Activated naive CD4-positive, alpha-beta T cell treated with anti-CD3 and anti-CD28 coated beads, Interleukin-2, amount 50 U/mL, for 72 hours (primary cell): Measurements from ENCODE around the gene CYTH1. TPM values are rescaled to one million over a fixed set of nuclear protein-coding genes. Genes with fewer than 3 reads are reported as not detected.
"Not testable (repeated sequence)": the region's sequence is repeated elsewhere in the genome, so short reads cannot be mapped to it uniquely, and the experiment has no call there.

Experiments
- ATAC-seq, 2 donors: fragments of 150-1000 bp; cut with Tn5 transposase; 2 replicates each; pipeline ENCODE4 v1.10.0; 2021; ENCODE audit warnings: mild to moderate bottlenecking in 2 of 2, moderate library complexity in 2 of 2
- DNase-seq, 2 donors: peaks; one replicate each; pipeline ENCODE4 v3.0.0; 2021 to 2022; ENCODE audit warnings: low spot score in 2 of 2
- H3K27ac Mint-ChIP-seq, 2 donors: one replicate each; pipeline ENCODE4 v1.8.0; 2022; ENCODE audit warnings: mild to moderate bottlenecking in 2 of 2, mixed read lengths in 2 of 2
- H3K36me3 Mint-ChIP-seq, 2 donors: one replicate each; pipeline ENCODE4 v1.8.0; 2022; ENCODE audit warnings: mixed read lengths in 2 of 2
- H3K9me3 Mint-ChIP-seq, 2 donors: one replicate each; pipeline ENCODE4 v1.8.0; 2022; ENCODE audit warnings: mixed read lengths in 2 of 2
- total RNA-seq, 2 donors: library from RNA; stranded (reverse); gene quantifications; one replicate each; pipeline ENCODE4 v1.2.3, GENCODE V29; 2022

Gene CYTH1
- total RNA-seq, 2 donors from 2014 or later: 82.6 to 148 TPM

- no peak for ATAC-seq
- Mint-ChIP-seq H3K36me3 (peaks cover 0 to 5% of the 10 kb centered on the region in 2 donors), H3K27ac (peak overlapping the region; percentile 92 to 99), H3K9me3 (no peaks in the 10 kb centered on the region)
- no peak for DNase-seq
These were observed 22.1 kb downstream of the CYTH1 start for GRCh38 chr17:78759969-78760352.

DNA sequence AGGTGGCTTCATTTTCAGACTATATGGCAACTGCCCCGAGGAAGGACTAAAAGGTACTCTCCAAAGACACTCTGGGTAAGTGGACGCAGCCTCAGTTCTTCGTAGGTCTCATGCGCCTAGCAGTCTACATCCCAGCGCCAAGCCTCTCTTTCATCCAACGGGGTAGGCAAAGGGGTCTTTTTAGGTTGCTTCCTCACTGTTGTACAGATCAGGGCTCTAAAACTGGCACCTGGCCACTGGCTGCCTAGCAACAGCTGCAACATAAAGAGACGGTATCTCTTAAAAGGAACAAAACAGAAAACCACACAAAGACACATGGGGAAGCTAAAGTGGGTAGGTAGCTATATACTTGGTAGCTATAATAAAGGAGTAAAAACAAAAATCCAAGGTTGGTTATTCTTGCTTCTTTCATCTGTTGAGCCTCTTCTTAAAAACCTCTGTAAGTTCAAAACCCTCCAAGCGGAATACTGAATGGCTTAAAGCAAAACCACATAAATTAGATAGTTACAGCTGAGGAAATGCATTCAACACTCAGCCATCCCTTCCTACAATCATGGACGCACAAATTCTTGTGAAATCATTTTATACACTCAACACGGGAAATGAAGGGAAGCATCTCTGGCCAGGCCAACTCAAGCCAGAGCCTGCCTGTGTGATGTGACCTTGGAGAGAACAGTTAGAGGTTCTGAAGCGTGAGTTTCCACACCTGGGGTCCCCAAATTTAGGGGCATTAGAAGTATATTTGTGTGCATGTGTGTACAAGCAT lies 22.7 kb downstream of the CYTH1 start:
- ATAC-seq: peak; percentile 69 to 86
- Mint-ChIP-seq H3K27ac (peak overlapping the region; percentile 92 to 99), H3K9me3 (no peaks in the 10 kb centered on the region), H3K36me3 (peaks cover 0 to 5% of the 10 kb centered on the region in 2 donors)
- DNase-seq: peak in 1 of 2 donors; percentile 68

GRCh38 chr17:78753316-78754250 lies 28.5 kb downstream of the CYTH1 start:
- DNase-seq: no peak
- peaks cover 0 to 15% of the 10 kb centered on the region in 2 donors for H3K36me3 Mint-ChIP-seq
- H3K27ac Mint-ChIP-seq: peak overlapping the region; percentile 45 to 90
- H3K9me3 Mint-ChIP-seq: no peaks in the 10 kb centered on the region
- ATAC-seq: peak; percentile 56 to 66

- no peak for DNase-seq
These were observed 30.5 kb downstream of the CYTH1 start for GRCh38 chr17:78751447-78752161.

DNA sequence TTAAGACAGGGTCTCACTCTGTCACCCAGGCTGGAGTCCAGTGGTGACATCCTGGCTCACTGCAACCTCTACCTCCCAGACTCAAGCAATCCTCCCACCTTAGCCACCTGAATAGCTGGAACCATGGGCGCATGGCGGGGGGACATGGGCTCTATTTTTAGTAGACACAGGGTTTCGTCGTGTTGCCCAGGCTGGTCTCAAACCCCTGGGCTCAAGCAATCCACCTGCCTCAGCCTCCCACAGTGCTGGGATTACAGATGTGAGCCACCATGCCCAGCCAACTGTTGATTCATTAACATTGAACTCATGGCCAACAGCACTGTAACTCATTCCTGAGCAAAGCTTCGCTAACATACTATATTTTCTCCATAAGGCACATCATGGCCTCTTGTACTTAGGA lies 31.1 kb downstream of the CYTH1 start:
- not testable (repeated sequence) for DNase-seq, ATAC-seq, H3K9me3 Mint-ChIP-seq
- Mint-ChIP-seq H3K27ac (peak overlapping the region; percentile 25 to 62), H3K36me3 (peaks cover 0 to 10% of the 10 kb centered on the region in 2 donors)

More at GRCh38 chr17:78751447-78752161, 30.5 kb downstream of the CYTH1 start:
- ATAC-seq: no peak
- H3K36me3 Mint-ChIP-seq: peaks cover 0 to 13% of the 10 kb centered on the region in 2 donors
- H3K27ac Mint-ChIP-seq: peak overlapping the region; percentile 25 to 66
- H3K9me3 Mint-ChIP-seq: no peaks in the 10 kb centered on the region

GRCh38 chr17:78748730-78749317 lies 33.2 kb downstream of the CYTH1 start:
- peaks cover 0 to 15% of the 10 kb centered on the region in 2 donors for H3K36me3 Mint-ChIP-seq
- peak; percentile 78 to 82 for ATAC-seq
- peak overlapping the region; percentile 97 for H3K27ac Mint-ChIP-seq
- H3K9me3 Mint-ChIP-seq: no peaks in the 10 kb centered on the region
- peak; percentile 70 to 85 for DNase-seq

DNA sequence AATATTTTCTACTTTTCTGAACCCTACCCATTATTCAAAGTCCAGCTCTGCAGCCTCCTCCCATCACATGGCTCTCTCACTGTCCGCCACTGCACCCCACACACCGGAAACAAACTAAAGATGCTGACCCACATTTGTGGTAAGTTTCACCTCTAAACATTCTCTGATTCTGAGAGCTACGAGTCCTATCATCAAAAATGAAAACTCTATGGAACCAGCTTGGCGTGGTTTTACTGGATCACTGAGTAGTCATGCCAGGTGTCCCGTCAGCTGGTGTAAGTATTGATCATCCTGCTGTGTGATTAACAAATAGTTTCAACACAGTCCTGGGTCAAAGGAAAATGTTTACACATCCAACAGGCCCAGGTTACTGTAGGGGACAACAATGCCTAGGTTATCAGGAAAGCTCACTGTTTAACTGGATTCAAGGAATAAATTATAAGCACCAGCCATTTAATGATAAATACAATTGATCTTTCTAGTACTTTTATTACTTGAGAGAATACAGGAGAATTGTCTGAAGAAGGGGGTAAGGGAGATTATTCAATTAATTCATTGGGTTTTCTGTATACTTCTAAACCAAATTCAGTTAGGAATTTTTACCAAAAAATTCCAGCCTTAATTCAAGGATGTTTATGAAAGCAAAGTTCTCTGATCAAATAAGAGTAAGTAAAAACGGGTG lies 33.9 kb downstream of the CYTH1 start:
- Mint-ChIP-seq H3K36me3 (peaks cover 0 to 18% of the 10 kb centered on the region in 2 donors), H3K27ac (peak overlapping the region; percentile 97), H3K9me3 (no peaks in the 10 kb centered on the region)
- DNase-seq (peak in 1 of 2 donors; percentile 61), ATAC-seq (peak; percentile 77 to 81)

- Mint-ChIP-seq H3K27ac (peak overlapping the region; percentile 97), H3K36me3 (peaks cover 0 to 21% of the 10 kb centered on the region in 2 donors), H3K9me3 (no peaks in the 10 kb centered on the region)
- DNase-seq (no peak), ATAC-seq (peak; percentile 32 to 44)
These were observed 34.6 kb downstream of the CYTH1 start for GRCh38 chr17:78747488-78747887.

DNA sequence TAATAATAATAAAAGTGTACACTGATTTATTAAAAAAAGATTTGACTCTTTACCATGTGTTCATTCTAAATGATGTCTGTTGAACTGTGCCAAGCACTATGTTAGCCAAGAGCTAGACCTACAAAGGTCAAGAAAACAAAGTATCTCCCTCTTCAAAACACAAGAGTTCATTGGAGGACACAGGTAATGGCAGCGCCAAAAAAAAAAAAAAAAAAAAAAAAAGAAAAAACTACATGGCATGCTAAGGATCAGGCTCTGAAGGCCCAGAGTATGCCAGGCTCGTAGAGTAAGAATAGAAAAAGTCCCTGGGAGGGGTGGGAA lies 35.2 kb downstream of the CYTH1 start:
- DNase-seq (no peak), ATAC-seq (no peak)
- peak overlapping the region; percentile 97 for H3K27ac Mint-ChIP-seq
- H3K36me3 Mint-ChIP-seq: peaks cover 0 to 15% of the 10 kb centered on the region in 2 donors
- no peaks in the 10 kb centered on the region for H3K9me3 Mint-ChIP-seq

- H3K9me3 Mint-ChIP-seq: no peaks in the 10 kb centered on the region
- peak overlapping the region; percentile 71 to 97 for H3K27ac Mint-ChIP-seq
- DNase-seq (no peak), ATAC-seq (no peak)
- peaks cover 0 to 11% of the 10 kb centered on the region in 2 donors for H3K36me3 Mint-ChIP-seq
These were observed 35.7 kb downstream of the CYTH1 start for GRCh38 chr17:78746263-78746948.

- no peaks in the 10 kb centered on the region for H3K9me3 Mint-ChIP-seq
- H3K27ac Mint-ChIP-seq: peak overlapping the region; percentile 71 to 97
- peaks cover 0 to 12% of the 10 kb centered on the region in 2 donors for H3K36me3 Mint-ChIP-seq
- DNase-seq (peak in 1 of 2 donors; percentile 61), ATAC-seq (no peak)
These were observed 36.5 kb downstream of the CYTH1 start for GRCh38 chr17:78745407-78746088.

GRCh38 chr17:78742901-78743300 lies 39.2 kb downstream of the CYTH1 start:
- H3K36me3 Mint-ChIP-seq: peaks cover 0 to 24% of the 10 kb centered on the region in 2 donors

DNA sequence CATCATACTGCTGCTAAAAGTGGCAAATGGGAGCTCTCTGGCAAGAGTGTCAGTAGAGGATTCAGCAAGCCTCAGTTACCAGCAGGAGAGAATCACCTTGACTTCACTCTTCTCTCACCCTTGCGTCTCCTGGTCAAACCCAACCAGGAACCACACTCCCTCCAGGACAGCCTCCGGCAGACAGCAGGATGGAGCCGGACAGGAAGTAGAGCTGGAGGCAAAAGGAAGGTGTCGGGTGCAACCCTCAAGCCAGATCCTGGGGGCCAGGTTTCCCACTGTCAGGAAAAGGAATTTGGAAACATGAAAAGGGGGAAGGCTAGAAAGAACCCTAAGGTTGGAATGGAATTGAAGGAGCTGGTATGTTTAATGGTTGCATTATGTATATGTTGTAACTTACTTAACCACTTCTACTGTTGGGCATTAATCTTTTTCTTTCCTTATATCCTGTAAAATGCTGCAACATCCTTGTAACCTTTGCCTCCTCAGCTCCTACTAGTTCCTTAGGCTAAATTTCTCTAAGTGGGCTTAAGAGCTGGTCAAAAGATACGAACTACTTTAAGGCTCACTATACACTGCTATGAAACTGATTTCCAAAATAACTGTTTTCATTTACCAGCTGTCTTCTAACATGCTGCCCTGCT lies 40.3 kb downstream of the CYTH1 start:
- H3K36me3 Mint-ChIP-seq: peaks cover 0 to 24% of the 10 kb centered on the region in 2 donors
- ATAC-seq: no peak
- no peak for DNase-seq
- H3K9me3 Mint-ChIP-seq: no peaks in the 10 kb centered on the region
- peak overlapping the region; percentile 51 to 81 for H3K27ac Mint-ChIP-seq

More at GRCh38 chr17:78742901-78743300, 39.2 kb downstream of the CYTH1 start:
- Mint-ChIP-seq H3K27ac (peak overlapping the region; percentile 57 to 87), H3K9me3 (no peaks in the 10 kb centered on the region)
- ATAC-seq (no peak), DNase-seq (no peak)

- Mint-ChIP-seq H3K36me3 (peaks cover 0 to 34% of the 10 kb centered on the region in 2 donors), H3K27ac (peak overlapping the region; percentile 53 to 75), H3K9me3 (no peaks in the 10 kb centered on the region)
- ATAC-seq (no peak), DNase-seq (no peak)
These were observed 42.6 kb downstream of the CYTH1 start for GRCh38 chr17:78739331-78739931.
